T-cell (primary cell): ENCODE measurements around the gene MEX3C. TPM values are rescaled to one million over a fixed set of nuclear protein-coding genes. Genes with fewer than 3 reads are reported as not detected.

Experiments used
- ATAC-seq, 4 experiments: fragments of 200-7000 bp in 3 of 4; fragments of 150-1000 bp in 1 of 4; cut with Tn5 transposase; replicated peaks in 1 of 4; 1 replicate in 3 of 4; 2 replicates in 1 of 4; pipeline ENCODE4 v1.10.0; 2021; ENCODE audit warnings: moderate library complexity in 3 of 4, mild to moderate bottlenecking in 2 of 4, moderate number of reproducible peaks in 1 of 4
- CTCF ChIA-PET, 2 donors: fragments of 300-600 bp; sonication (Branson Sonifier 250); formaldehyde crosslinking; loops; one replicate each; lab custom pipeline; 2022; ENCODE audit warnings: antibody characterized with exemption in 2 of 2; lab: Charles Lee
- POLR2A ChIA-PET, 2 donors: fragments of 300-600 bp; sonication (Branson Sonifier 250); formaldehyde crosslinking; loops; one replicate each; lab custom pipeline; 2022; ENCODE audit warnings: antibody characterized with exemption in 2 of 2; lab: Charles Lee
- DNase-seq, 35 experiments: peaks; one replicate each; pipeline versions ENCODE4 v3.0.0 to v3.0.0-alpha.2; 2013 to 2023
- H3K27ac ChIP-seq: one replicate; pipeline ENCODE4 v1.5.1; 2013; ENCODE audit warnings: low read length
- H3K27me3 ChIP-seq, 2 experiments: replicated peaks in 1 of 2; 1 replicate in 1 of 2; 2 replicates in 1 of 2; pipeline versions ENCODE4 v1.6.1 to v1.7.0; 2013; ENCODE audit warnings: low read length in 1 of 2, mixed read lengths in 1 of 2; ENCODE audit not compliant: control insufficient read depth in 2 of 2, insufficient read depth in 2 of 2; ENCODE audit errors: extremely low read depth in 1 of 2
- H3K36me3 ChIP-seq, 2 donors: 1 replicate in 1 of 2; 2 replicates in 1 of 2; pipeline versions ENCODE4 v1.6.1 to v1.7.0; 2013; ENCODE audit warnings: low read length in 1 of 2; ENCODE audit not compliant: control insufficient read depth in 2 of 2, insufficient read depth in 1 of 2; ENCODE audit errors: extremely low read depth in 1 of 2
- H3K4me1 ChIP-seq, 2 experiments: 1 replicate in 1 of 2; 2 replicates in 1 of 2; pipeline versions ENCODE4 v1.6.1 to v1.7.0; 2013; ENCODE audit warnings: low read length in 2 of 2, mixed read lengths in 1 of 2; ENCODE audit not compliant: insufficient read depth in 2 of 2, control insufficient read depth in 1 of 2; ENCODE audit errors: extremely low read depth in 1 of 2
- H3K4me3 ChIP-seq, 2 donors: 1 replicate in 1 of 2; 2 replicates in 1 of 2; pipeline versions ENCODE4 v1.5.1 to v1.7.0; 2013; ENCODE audit warnings: mild to moderate bottlenecking in 2 of 2, low read length in 1 of 2, moderate library complexity in 1 of 2; ENCODE audit not compliant: control insufficient read depth in 1 of 2; ENCODE audit errors: extremely low read depth in 1 of 2
- H3K9me3 ChIP-seq: 2 replicates; pipeline ENCODE4 v1.7.0; 2013
- H3K27ac Mint-ChIP-seq, 2 donors: one replicate each; pipeline ENCODE4 v1.8.0; 2020 to 2021; ENCODE audit warnings: mild to moderate bottlenecking in 2 of 2, mixed read lengths in 2 of 2
- H3K27me3 Mint-ChIP-seq, 2 donors: one replicate each; pipeline ENCODE4 v1.8.0; 2021 to 2022; ENCODE audit warnings: mixed read lengths in 2 of 2
- H3K36me3 Mint-ChIP-seq: one replicate; pipeline ENCODE4 v1.8.0; 2021; ENCODE audit warnings: mixed read lengths
- H3K4me1 Mint-ChIP-seq, 3 donors: one replicate each; pipeline ENCODE4 v1.8.0; 2020 to 2022; ENCODE audit warnings: mixed read lengths in 3 of 3, mild to moderate bottlenecking in 1 of 3
- H3K4me3 Mint-ChIP-seq, 3 donors: one replicate each; pipeline ENCODE4 v1.8.0; 2020 to 2022; ENCODE audit warnings: mild to moderate bottlenecking in 3 of 3, mixed read lengths in 3 of 3, moderate library complexity in 3 of 3
- H3K9me3 Mint-ChIP-seq, 3 donors: one replicate each; pipeline ENCODE4 v1.8.0; 2020 to 2022; ENCODE audit warnings: mixed read lengths in 3 of 3
- WGBS: methylation state at CpG from one replicate; pipeline ENCODE4 v1.1.5; 2013; ENCODE audit warnings: missing lambda C conversion rate; ENCODE audit not compliant: insufficient coverage; 5-methylcytosine and 5-hydroxymethylcytosine counted together
- total RNA-seq, 35 experiments: library from RNA in 6 of 35; stranded (reverse) in 6 of 35; fragments of 120-200 nt in 1 of 35; gene quantifications; one replicate each; pipeline versions ENCODE4 v1.2.1 to v1.2.4 and lab custom pipeline; 2013 to 2026

MEX3C gene
- total RNA-seq, 5 donors from 2014 or later (not counting 1 experiment from before 2014, with no cell fraction given): 45.3 to 64.2 (median 52.0) TPM

GRCh38 chr18:51127664-51128063, 69.8 kb downstream of the MEX3C start:
- Mint-ChIP-seq H3K27ac (no peak overlapping the region), H3K4me3 (no peak overlapping the region), H3K27me3 (peaks cover 0 to 4% of the 10 kb centered on the region in 2 donors), H3K4me1 (no peaks in the 10 kb centered on the region), H3K9me3 (no peaks in the 10 kb centered on the region), H3K36me3 (no peaks in the 10 kb centered on the region)
- ChIA-PET POLR2A (no interaction called here), CTCF (interaction anchor here in 1 of 2 donors (0.7 kb wide), 1 partner anchor 307 kb away, joined by 3 read pairs; no protein-coding TSS in a partner anchor)
- no peak for ATAC-seq
- no peaks in the 10 kb centered on the region for H3K9me3 ChIP-seq
- H3K27me3 ChIP-seq: peaks cover 0 to under 1% of the 10 kb centered on the region in 2 experiments
- H3K36me3 ChIP-seq: no peaks in the 10 kb centered on the region
- no peaks in the 10 kb centered on the region for H3K4me1 ChIP-seq
- DNase-seq: no peak
- no peak overlapping the region for H3K4me3 ChIP-seq
- WGBS: no CpG with 5 or more reads among the region's 3 CpGs
- no peak overlapping the region for H3K27ac ChIP-seq

GRCh38 chr18:51125976-51126375, 71.5 kb downstream of the MEX3C start:
- Histone ChIP-seq H3K27ac (no peak overlapping the region), H3K9me3 (no peaks in the 10 kb centered on the region), H3K27me3 (peaks cover 0 to 8% of the 10 kb centered on the region in 2 experiments), H3K4me3 (no peak overlapping the region), H3K4me1 (no peaks in the 10 kb centered on the region), H3K36me3 (no peaks in the 10 kb centered on the region)
- Mint-ChIP-seq H3K9me3 (no peaks in the 10 kb centered on the region), H3K27ac (no peak overlapping the region), H3K4me3 (no peak overlapping the region), H3K4me1 (no peaks in the 10 kb centered on the region), H3K36me3 (no peaks in the 10 kb centered on the region), H3K27me3 (peaks cover 0 to 4% of the 10 kb centered on the region in 2 donors)
- POLR2A ChIA-PET: no interaction called here
- WGBS: no CpG with 5 or more reads among the region's 2 CpGs
- CTCF ChIA-PET: interaction anchor here in 1 of 2 donors (0.7 kb wide), 1 partner anchor 161 kb away, joined by 3 read pairs; no protein-coding TSS in a partner anchor
- DNase-seq: no peak
- ATAC-seq: no peak

Other genes starting within 250 kb of the MEX3C start
- 1 to 10 TPM; 5.2 to 8.3 (median 7.5) TPM for gene ELAC1, start 229.6 kb downstream of the MEX3C start, total RNA-seq
- 100 to 1,000 TPM in 4 of 5 donors, 10 to 100 TPM in 1; 80.9 to 124 (median 117) TPM for gene SMAD4, start 167.5 kb downstream of the MEX3C start, total RNA-seq